HS-5 (cell line): ENCODE data around the gene GMDS.

Experiments used
- DNase-seq: peaks from one replicate; pipeline ENCODE4 v3.0.0-alpha.2; 2012; ENCODE audit warnings: low read depth

The GMDS gene

GRCh38 chr6:1987640-1988039 lies 257.8 kb downstream of the GMDS start:
- peak; percentile 56 for DNase-seq

GRCh38 chr6:1986454-1987243 lies 258.8 kb downstream of the GMDS start:
- no peak for DNase-seq

GRCh38 chr6:1984346-1984994 lies 260.9 kb downstream of the GMDS start:
- no peak for DNase-seq

GRCh38 chr6:1983850-1984249 lies 261.6 kb downstream of the GMDS start:
- no peak for DNase-seq

GRCh38 chr6:1972962-1973361 lies 272.4 kb downstream of the GMDS start:
- no peak for DNase-seq

GRCh38 chr6:1971612-1972011 lies 273.8 kb downstream of the GMDS start:
- no peak for DNase-seq

- DNase-seq: no peak
Observed at GRCh38 chr6:1970151-1970561, 275.2 kb downstream of the GMDS start.

- DNase-seq: no peak
Observed at GRCh38 chr6:1966713-1967112, 278.7 kb downstream of the GMDS start.

- DNase-seq: no peak
Observed at GRCh38 chr6:1965596-1966224, 279.7 kb downstream of the GMDS start.

GRCh38 chr6:1963596-1963995 lies 281.8 kb downstream of the GMDS start:
- DNase-seq: no peak

GRCh38 chr6:1962201-1962600 lies 283.2 kb downstream of the GMDS start:
- no peak for DNase-seq

- no peak for DNase-seq
Observed at GRCh38 chr6:1960486-1961142, 284.8 kb downstream of the GMDS start.

- DNase-seq: no peak
Observed at GRCh38 chr6:1958257-1958656, 287.1 kb downstream of the GMDS start.

GRCh38 chr6:1957746-1958145 lies 287.7 kb downstream of the GMDS start:
- DNase-seq: no peak

- peak; percentile 97 for DNase-seq
Observed at GRCh38 chr6:1952740-1953360, 292.6 kb downstream of the GMDS start.

- DNase-seq: no peak
Observed at GRCh38 chr6:1950631-1951030, 294.8 kb downstream of the GMDS start.

GRCh38 chr6:1949538-1949937 lies 295.9 kb downstream of the GMDS start:
- no peak for DNase-seq

GRCh38 chr6:1947922-1948321 lies 297.5 kb downstream of the GMDS start:
- DNase-seq: no peak

- DNase-seq: no peak
Observed at GRCh38 chr6:1946583-1946982, 298.8 kb downstream of the GMDS start.

- DNase-seq: no peak
Observed at GRCh38 chr6:1945235-1945832, 300.1 kb downstream of the GMDS start.

- no peak for DNase-seq
Observed at GRCh38 chr6:1942834-1943233, 302.6 kb downstream of the GMDS start.

- DNase-seq: no peak
Observed at GRCh38 chr6:1941534-1941933, 303.9 kb downstream of the GMDS start.
